HG02884 (cell line): ENCODE results near the gene ZNF71.
A peak's percentile ranks its signal among the peaks of the same experiment; 100 is the strongest.

ENCODE experiments used
- ATAC-seq: cut with Tn5 transposase; IDR thresholded peaks from one replicate; pipeline ENCODE4 v1.9.1; 2021; ENCODE audit warnings: mild to moderate bottlenecking, moderate library complexity; ENCODE audit not compliant: unreplicated experiment

ZNF71 gene

DNA sequence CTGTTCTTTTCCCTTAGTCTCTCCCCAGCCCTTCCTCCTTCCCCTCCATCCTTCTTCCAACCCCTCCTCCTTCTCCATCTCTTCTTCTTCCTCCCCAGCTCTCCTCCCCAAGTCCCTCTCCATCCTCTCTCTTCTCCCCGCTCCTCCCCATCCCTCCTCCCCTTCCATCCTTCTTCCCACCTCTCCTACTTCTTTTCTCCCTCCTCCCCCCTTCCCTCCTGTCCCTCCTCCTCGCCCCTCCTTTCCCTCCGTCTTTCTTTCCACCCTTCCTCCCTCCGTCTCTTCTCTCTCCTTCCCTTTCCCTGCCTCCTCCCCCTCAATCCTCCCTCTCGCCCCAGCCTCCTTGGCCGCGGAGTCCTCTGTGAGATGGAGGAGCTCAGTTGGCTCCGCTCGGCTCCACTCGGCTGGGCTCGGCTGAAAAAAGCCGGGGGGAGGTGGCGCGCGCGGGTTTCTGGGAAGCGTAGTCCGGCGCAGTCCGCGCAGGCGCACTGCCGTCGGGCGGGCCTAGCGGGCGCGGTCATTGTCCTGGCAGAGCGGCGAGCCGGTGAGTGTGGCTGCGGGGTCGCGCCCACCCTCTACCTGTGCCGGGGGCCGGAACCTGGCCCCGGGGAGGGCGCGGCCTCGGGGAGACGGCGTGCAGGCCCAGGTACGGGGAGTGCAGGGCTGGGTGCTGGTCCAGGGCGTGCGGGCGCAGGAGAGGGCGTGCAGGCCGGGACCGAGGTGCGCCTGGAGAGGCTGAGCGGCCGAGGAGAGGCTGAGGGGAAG lies at the start of gene ZNF71:
Gene ZNF71, plus strand, starts transcription at position 520 of the 765 bp plus-strand sequence. CDS start 6,257 bp downstream, outside the sequence.
- ATAC-seq = peak; percentile 86

- no peak for ATAC-seq
Measured at GRCh38 chr19:56547535-56547934, 47.6 kb upstream of the ZNF71 start.

- ATAC-seq = no peak
Measured at GRCh38 chr19:56554272-56554869, 40.7 kb upstream of the ZNF71 start.

DNA sequence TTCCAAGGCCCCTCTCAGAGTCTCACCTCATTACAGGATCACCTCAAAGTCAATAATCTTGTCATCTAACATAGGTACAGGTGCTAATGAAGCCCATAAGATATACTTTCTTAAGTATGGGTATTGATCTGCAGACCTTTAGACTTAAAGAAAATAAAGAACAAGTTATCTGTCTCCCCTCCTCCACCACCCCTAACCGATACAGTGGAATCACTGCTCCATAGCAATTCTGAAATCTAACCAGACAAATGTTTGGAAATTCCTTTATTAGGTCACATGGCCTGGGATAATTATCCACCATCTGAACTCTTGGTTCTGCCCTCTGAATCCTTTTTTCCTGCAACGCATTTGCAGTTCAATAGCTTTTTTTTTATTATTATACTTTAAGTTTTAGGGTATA lies 32.3 kb upstream of the ZNF71 start:
- no peak for ATAC-seq

DNA sequence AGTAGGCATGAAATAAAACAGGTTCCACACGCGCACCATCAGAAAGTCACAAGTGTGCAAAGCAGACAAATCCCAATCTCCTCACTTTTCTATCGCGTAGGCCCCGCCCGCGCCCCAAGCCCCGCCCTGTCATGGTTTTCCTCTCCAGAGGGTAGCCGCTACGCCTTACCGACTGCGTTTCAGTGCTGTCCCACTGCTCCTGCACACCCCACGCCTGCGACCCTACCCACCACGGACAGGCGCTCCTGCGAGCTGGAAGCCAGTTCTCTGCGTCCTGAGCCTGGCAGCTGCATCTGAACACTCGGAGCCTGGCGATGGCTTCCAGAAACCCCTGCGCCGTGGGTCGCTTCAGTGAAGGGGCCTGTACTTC lies 28.2 kb upstream of the ZNF71 start:
- ATAC-seq = peak; percentile 26

GRCh38 chr19:56567274-56568120 lies 27.6 kb upstream of the ZNF71 start, which contains the start of gene ZNF470:
Gene ZNF470 (plus strand): TSS chr19:56567468. CDS start chr19:56570312, 2,844 bp downstream.
- ATAC-seq = peak; percentile 91

- no peak for ATAC-seq
Measured at GRCh38 chr19:56572589-56572988, 22.5 kb upstream of the ZNF71 start.

- no peak for ATAC-seq
Measured at GRCh38 chr19:56573914-56574313, 21.2 kb upstream of the ZNF71 start.

GRCh38 chr19:56577719-56578602 lies 17.1 kb upstream of the ZNF71 start:
- no peak for ATAC-seq

GRCh38 chr19:56594446-56594782 lies 688 bp upstream of the ZNF71 start:
- ATAC-seq = no peak

GRCh38 chr19:56595548-56595899 lies 422 bp downstream of the ZNF71 start:
- peak; percentile 19 for ATAC-seq

DNA sequence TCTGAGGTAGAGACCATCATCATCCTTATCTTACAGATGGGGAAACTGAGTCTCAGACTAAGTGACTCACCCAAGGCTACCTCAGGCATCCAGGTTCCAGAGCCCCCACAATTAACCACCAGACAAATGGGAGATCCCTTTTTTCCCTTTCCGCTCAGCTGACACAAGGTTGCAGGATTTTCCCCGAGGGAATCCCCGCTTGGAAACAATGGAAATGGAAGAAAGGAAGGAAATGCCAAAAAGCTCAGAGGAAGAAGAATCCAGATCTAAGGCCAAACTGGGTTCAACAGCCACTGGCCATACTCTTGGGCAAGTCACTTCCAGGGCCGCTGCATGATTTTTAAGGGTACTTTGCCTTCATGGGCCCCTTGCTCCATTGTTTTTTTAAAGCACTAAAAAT lies 1.6 kb downstream of the ZNF71 start:
- no peak for ATAC-seq

DNA sequence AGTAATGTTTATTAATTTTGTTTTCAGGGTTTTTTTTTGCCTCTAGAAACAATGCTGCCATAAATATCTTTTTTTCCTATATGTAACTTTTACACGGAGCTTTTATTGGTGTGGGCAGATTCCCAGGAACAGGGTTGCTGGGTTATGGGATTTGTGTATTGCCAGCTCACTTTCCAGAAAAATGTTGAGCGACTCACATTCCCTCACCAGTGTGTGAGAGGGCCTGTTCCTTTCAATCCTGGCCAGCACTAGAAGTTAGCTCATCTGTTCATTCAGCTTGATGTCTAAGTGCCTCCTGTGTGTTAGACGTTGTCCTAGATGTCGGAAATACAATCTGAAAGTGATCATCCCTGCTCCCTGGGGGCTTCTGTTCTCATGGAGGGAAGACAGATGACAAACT lies 2.6 kb downstream of the ZNF71 start:
- ATAC-seq = no peak

DNA sequence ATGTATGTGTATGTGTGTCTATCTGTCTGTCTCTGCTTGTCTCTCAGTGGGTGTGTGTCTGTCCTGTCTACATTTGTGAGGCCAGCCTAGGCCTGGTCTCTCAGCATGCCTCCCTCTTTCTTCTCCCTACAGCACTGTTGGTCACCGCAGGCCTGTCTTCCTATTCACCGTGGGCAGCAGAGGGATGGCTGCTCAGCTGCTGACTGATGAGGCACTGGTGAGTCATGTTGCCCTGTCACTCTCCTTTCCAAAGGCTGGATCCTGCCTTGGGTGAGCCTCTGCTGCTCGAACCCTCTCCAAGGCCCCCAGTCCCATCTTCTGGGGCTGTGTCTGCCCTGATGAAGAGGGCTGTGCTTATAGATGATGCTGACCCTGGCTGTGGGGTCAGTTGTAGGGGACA lies 6.3 kb downstream of the ZNF71 start:
- no peak for ATAC-seq

- no peak for ATAC-seq
Measured at GRCh38 chr19:56603829-56604228, 8.7 kb downstream of the ZNF71 start.

DNA sequence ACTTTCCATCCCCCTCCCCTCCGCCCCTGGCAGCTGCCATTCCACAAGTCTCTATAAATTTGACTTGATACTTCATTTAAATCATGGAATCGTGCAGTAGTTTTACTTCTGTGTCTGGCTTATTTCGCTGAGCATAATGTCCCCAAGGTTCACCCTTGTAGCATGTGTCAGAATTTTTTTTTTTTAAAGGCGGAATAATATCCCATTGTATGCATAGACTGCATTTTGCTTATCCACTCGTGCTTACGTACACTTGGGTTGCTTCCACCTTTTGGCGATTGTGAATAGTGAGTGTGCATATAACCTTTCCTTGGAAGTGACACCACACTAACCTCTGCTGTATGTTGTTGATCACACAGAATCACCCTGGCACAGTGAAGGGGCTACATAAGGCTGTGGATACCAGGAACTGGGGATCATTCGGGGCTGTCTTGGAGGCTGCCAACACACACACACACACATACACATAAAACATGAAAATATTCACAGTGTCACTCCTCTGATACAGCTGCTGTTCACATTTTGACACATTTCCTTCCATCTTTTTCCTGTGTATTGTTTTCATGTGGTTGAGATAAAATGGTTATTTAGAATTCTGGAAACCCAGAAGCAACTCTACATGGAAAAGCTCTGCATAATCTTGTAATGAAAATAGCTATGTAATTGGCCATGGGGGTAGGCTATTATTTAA lies 13.3 kb downstream of the ZNF71 start:
- no peak for ATAC-seq

- ATAC-seq = no peak
Measured at GRCh38 chr19:56611288-56611687, 16.2 kb downstream of the ZNF71 start.

- no peak for ATAC-seq
Measured at GRCh38 chr19:56612737-56613136, 17.6 kb downstream of the ZNF71 start.

DNA sequence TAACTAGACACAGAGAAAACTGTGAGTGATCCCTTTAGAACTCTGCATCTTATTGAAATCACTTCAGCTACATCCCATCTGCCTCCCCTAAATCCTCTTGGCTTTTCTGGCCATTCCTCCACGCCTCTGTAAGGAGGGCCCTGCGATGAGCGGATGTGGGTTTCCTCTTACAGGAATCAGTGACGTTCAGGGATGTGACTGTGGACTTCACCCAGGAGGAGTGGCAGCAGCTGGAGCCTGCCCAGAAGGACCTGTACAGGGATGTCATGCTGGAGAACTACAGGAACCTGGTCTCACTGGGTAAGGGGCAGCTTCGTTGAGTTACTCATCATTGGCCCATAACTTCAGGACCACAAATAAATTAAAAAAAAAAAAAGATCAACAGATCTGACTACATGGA lies 18.5 kb downstream of the ZNF71 start:
- no peak for ATAC-seq

DNA sequence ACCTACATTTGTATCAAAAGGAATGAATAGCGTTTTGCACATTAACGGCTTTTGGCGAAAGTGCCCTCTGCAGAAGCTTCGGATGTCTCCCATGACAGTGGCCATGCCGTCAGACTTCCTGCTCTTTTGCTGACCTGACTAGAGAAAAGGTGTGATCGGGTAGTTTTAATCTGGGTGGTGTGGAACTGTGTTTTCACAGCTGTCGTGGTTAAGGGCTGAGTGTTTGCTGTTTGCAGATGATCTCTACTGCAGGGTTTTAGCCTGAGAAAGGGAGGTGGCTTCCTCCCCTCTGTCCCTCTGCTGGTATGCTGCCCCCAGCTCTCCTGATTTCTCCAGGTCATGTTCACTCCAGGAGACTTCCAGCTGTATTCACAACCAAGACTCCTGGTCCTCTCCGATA lies 22.4 kb downstream of the ZNF71 start:
- ATAC-seq = no peak
